Mucosa of rectum (tissue), 2 donors: ENCODE data around the gene DBX1.

ENCODE experiments used
- H3K27ac ChIP-seq, 2 donors: one replicate each; pipeline ENCODE4 v1.7.0; 2013; ENCODE audit warnings: inconsistent platforms in 2 of 2, low read depth in 2 of 2, low read length in 2 of 2
- H3K27me3 ChIP-seq, 2 donors: one replicate each; pipeline ENCODE4 v1.7.0; 2013; ENCODE audit warnings: low read length in 2 of 2; ENCODE audit not compliant: control insufficient read depth in 2 of 2, insufficient read depth in 2 of 2
- H3K36me3 ChIP-seq, 2 donors: one replicate each; pipeline ENCODE4 v1.7.0; 2013; ENCODE audit warnings: low read length in 2 of 2; ENCODE audit not compliant: control insufficient read depth in 2 of 2, insufficient read depth in 2 of 2
- H3K4me1 ChIP-seq, 2 donors: one replicate each; pipeline ENCODE4 v1.7.0; 2013; ENCODE audit warnings: low read length in 2 of 2, mild to moderate bottlenecking in 1 of 2; ENCODE audit not compliant: control insufficient read depth in 2 of 2, insufficient read depth in 2 of 2
- H3K4me3 ChIP-seq, 2 donors: one replicate each; pipeline ENCODE4 v1.7.0; 2013; ENCODE audit warnings: low read length in 2 of 2
- H3K9ac ChIP-seq, 2 donors: one replicate each; pipeline ENCODE4 v1.7.0; 2013; ENCODE audit warnings: low read length in 2 of 2, low read depth in 1 of 2, mild to moderate bottlenecking in 1 of 2
- H3K9me3 ChIP-seq, 2 donors: one replicate each; pipeline ENCODE4 v1.7.0; 2013; ENCODE audit warnings: low read length in 2 of 2; ENCODE audit not compliant: control insufficient read depth in 2 of 2
- donor health status: healthy.
- donor health status: Normal muscosa, but diverticular disease.

DBX1 gene

DNA sequence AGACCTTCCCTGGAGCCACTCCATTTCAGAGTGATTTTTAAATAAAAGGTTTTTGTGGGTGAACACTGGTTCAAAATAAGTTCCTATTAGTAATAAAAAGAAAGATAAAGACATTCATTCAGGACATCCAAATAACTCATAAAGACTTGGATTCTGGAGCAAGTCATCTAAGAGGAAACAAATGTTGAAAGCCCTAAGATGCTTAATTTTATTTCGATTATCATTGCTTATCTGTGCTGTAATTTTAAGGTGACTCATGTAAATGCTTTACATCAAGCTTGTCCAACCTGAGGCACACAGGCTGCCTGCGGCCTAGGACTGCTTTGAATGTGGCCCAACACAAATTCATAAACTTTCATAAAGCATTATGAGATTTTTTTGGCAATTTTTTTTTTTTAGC, 34.2 kb upstream of the DBX1 start:
- no peak overlapping the region for H3K9ac ChIP-seq
- H3K27ac ChIP-seq, result no peak overlapping the region
- no peaks in the 10 kb centered on the region for H3K27me3 ChIP-seq
- H3K36me3 ChIP-seq, result no peaks in the 10 kb centered on the region
- no peaks in the 10 kb centered on the region for H3K9me3 ChIP-seq
- H3K4me3 ChIP-seq, result no peak overlapping the region
- no peaks in the 10 kb centered on the region for H3K4me1 ChIP-seq

DNA sequence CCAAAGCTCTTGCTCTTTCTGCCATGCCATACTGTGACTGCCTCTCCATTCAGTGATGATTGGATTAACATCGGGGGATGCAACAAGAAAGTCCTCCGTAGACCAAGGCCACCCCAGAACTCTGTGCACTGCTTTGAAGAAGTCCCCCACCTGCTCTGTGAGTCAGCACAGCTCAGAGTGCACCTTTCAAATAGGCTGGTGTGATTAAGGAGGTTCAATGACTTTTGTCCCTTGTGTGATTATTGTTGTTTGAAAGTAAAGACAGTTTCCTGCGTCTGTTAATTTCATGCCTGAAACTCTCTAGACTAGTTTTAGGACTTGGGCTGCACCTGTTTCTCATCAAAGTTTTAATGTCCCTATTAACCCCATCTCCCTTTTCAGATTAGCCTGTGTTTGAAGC, 33.0 kb upstream of the DBX1 start:
- no peaks in the 10 kb centered on the region for H3K27me3 ChIP-seq
- no peak overlapping the region for H3K4me3 ChIP-seq
- H3K9ac ChIP-seq, result no peak overlapping the region
- H3K36me3 ChIP-seq, result no peaks in the 10 kb centered on the region
- H3K27ac ChIP-seq, result no peak overlapping the region
- H3K9me3 ChIP-seq, result no peaks in the 10 kb centered on the region
- H3K4me1 ChIP-seq, result no peaks in the 10 kb centered on the region

DNA sequence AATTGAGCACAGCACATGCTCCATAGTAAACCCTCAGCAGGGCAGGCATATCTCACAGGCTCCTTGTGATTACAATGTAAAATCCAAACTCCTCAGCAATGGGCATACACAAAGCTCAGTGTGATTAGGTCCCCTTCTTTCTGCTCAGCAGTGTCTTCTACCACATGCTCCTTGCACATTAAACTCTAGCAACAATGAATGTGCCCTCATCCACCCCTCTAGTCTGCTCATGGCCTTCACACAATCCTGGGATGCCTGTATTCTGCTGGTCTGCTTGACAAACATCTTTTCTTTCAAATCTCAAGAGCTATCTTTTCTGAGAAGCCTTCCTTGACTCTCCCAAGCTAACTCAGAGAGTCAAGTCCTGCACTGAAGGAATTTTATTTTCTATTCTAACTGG, 32.4 kb upstream of the DBX1 start:
- Histone ChIP-seq H3K27me3 (no peaks in the 10 kb centered on the region), H3K36me3 (no peaks in the 10 kb centered on the region), H3K9ac (no peak overlapping the region), H3K4me1 (no peaks in the 10 kb centered on the region), H3K9me3 (no peaks in the 10 kb centered on the region), H3K27ac (no peak overlapping the region), H3K4me3 (no peak overlapping the region)

DNA sequence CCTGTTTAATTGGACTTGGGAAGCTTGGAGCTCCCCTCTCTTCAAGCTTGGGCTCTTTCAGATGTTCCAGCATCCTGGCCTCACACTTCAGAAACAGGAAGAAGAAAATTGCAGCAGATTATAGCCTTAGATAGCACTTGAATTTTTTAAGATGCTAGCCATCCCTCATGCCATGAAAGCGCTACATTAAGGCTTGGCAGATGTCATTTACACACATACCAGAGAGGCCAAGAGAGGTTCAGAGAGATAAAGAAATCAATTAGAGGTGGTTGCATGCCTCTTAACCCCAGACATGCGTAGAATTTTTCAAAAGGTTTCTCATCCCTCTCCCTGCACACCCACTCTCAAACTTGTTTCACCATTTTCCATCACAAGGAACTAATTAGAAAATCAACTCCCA, 31.9 kb upstream of the DBX1 start:
- H3K4me1 ChIP-seq, result no peaks in the 10 kb centered on the region
- H3K27ac ChIP-seq, result no peak overlapping the region
- H3K9ac ChIP-seq, result no peak overlapping the region
- no peaks in the 10 kb centered on the region for H3K9me3 ChIP-seq
- H3K27me3 ChIP-seq, result no peaks in the 10 kb centered on the region
- H3K36me3 ChIP-seq, result no peaks in the 10 kb centered on the region
- no peak overlapping the region for H3K4me3 ChIP-seq

DNA sequence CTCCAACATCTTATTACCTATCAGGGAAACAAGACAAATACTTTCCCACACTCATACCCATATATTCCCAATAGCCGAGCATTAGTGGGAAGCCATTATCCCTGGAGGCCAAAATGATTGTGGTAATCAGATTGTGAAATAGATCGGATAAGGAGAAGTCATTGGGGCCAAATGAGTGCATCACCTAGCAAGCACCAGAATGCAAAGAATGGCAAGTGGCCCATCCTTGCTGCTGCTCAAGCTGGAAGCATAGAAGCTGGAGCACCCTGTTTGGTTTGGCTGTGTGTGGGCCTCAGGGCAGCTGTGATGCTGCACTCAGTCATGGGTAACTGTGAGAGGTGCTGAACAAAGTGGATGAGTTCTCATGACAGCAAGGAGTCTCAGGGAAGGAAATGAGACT, 18.7 kb upstream of the DBX1 start:
- Histone ChIP-seq H3K36me3 (no peaks in the 10 kb centered on the region), H3K27ac (no peak overlapping the region), H3K9ac (no peak overlapping the region), H3K4me3 (no peak overlapping the region), H3K27me3 (peaks cover 0 to 11% of the 10 kb centered on the region in 2 donors), H3K9me3 (peaks cover 0 to 3% of the 10 kb centered on the region in 2 donors), H3K4me1 (no peaks in the 10 kb centered on the region)

DNA sequence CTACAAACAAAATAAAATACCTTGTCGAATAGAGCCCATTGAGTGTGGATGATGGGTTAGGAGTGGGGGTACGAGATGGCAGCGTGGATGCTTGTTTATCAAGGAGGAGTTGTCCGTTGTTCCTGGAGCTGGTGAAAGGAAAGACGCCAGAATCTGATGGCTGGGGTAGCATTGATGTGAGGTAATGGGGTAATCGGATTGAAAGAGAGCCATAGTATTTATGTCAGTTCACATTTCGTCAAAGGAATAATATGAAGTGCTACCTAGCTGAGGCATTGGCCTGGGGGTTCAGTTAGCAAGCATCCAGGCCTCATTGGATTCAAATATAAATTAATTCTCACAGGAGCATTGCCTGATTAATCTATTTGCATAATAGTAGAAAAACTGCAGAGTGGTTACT, 16.9 kb upstream of the DBX1 start:
- no peak overlapping the region for H3K9ac ChIP-seq
- no peak overlapping the region for H3K4me3 ChIP-seq
- H3K36me3 ChIP-seq, result no peaks in the 10 kb centered on the region
- peaks cover 0 to 3% of the 10 kb centered on the region in 2 donors for H3K9me3 ChIP-seq
- H3K27me3 ChIP-seq, result peaks cover 0 to 7% of the 10 kb centered on the region in 2 donors
- H3K27ac ChIP-seq, result no peak overlapping the region
- H3K4me1 ChIP-seq, result no peaks in the 10 kb centered on the region

DNA sequence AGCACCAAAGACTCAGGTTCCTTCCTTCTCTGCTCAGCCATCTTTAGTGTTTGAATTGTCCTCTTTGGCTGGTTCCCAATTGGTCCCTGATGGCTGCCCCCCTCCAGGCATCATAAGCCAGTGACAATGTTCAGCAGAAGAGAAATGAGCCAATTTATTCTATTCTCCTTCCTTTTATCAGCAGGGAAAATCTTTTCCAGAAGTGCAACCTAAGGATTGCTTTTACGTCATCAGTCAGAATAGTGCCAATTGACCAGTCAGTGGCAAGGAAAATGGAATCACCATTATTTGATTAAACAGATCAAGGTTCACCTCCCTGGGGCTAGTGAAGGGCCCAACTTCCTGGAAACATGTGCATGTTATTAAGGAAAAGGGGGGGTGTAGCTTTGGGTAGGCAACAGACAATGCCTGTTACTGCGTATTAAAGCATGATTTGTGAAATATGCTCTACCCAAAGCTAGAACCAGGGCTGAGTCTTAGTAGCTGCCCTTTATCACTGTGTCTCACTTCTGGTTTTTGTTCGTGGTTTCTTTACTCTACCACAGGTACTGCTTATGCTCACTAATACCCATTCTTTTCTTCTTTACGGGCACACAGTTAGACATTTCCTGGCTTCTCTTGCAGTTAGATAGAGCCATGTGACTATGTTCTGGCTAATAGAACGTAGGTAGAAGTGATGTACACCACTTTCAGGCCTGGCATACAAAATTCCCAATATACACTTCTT, 12.6 kb upstream of the DBX1 start:
- Histone ChIP-seq H3K9ac (no peak overlapping the region), H3K27me3 (peaks cover 0 to 5% of the 10 kb centered on the region in 2 donors), H3K9me3 (peaks cover 0 to 2% of the 10 kb centered on the region in 2 donors), H3K4me1 (no peaks in the 10 kb centered on the region), H3K27ac (no peak overlapping the region), H3K36me3 (no peaks in the 10 kb centered on the region), H3K4me3 (no peak overlapping the region)

DNA sequence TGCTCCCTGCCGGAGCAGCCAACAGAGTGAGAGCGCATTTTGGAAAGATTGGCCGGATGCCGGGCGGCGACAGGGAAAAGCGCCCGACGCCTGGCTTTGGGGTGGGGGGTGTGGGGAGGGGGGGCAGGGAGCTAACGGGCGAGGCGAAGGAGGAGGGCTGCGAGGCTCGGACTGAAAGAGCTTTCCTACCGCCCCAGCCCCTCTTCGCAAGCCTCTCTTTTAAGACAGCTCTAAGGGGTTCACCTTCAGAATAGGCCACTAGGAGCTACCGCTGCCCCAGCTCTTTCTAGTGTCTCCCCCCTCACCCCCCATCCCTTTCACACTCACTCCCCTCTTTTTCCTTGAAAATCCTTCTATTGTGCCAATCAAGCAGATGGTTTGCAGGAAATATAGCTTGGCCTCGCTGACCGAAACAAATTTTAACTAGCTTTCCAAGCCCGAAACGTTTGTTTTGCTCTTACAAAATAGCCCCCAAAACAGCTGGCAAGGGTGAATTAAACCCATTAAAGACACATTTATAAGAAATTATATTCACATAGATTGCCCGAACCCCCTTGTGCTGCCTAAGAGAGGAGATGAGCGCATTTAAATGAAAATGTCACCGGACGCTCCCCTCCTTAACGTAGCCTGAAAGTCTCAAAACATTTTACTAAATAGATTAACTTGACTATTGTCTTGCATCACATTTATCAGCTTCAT, 3.7 kb upstream of the DBX1 start:
- Histone ChIP-seq H3K27me3 (peaks cover 52 to 53% of the 10 kb centered on the region in 2 donors), H3K36me3 (no peaks in the 10 kb centered on the region), H3K4me3 (no peak overlapping the region), H3K9ac (no peak overlapping the region), H3K27ac (no peak overlapping the region), H3K9me3 (no peaks in the 10 kb centered on the region), H3K4me1 (peaks cover 0 to 3% of the 10 kb centered on the region in 2 donors)

DNA sequence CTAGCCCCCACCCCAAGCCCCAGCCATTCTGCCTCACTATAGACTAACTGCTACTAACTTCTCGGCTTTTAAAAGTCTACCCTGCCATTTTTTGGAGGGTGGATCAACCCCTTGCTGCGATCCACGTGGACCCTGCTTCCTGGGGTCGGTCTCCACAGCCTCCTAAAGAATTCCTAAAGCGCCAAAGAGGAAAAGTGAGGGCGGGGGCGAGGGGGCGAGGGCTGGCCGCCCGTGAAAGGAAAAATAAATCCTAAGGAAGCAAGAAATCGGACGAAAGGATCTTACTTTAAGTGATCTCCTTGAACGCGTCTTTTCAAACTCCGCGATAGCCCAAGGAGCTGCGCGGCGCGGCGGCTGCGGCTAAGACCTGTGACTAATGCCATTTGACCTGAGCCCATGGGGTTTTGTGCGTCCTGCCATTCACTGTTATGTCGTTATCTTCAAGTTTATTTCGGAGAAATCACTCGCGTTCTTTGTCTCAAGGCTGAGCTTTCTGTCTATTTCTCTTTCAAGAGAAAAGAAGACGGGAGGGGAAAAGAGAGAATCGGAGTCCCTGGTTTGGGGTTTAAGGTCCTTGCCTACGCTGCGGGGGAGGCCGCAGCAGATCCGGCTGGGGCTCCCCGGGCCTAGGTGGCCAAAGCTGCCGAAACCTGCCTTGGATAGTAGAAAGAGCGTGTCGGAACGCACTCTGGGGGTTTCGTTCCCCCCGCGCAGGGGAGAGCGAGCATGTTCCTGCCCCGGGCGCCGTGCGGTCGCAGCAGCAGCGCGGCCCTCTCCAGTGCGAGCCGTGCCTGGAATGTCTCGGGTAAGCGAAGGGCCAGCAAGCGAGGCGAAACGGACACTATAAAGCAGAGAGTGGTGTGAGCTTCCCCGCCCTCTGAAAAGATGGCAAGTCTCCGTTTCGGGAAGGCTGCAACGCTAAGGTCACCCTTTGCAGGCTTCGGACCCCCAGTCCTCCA, 2.8 kb upstream of the DBX1 start:
- Histone ChIP-seq H3K9me3 (peaks cover 0 to 3% of the 10 kb centered on the region in 2 donors), H3K4me1 (peaks cover 0 to 3% of the 10 kb centered on the region in 2 donors), H3K4me3 (peak overlapping the region in 1 of 2 donors; percentile 20), H3K9ac (no peak overlapping the region), H3K36me3 (no peaks in the 10 kb centered on the region), H3K27ac (no peak overlapping the region), H3K27me3 (peaks cover 60 to 61% of the 10 kb centered on the region in 2 donors)
